RCC 7860 (cell line): ENCODE data around the gene PGRMC2.

Source experiments
- DNase-seq: peaks from one replicate; pipeline ENCODE4 v3.0.0-alpha.2; 2015; ENCODE audit warnings: low spot score
- FAIRE-seq: peaks from 2 replicates; lab custom pipeline; 2012; peaks lifted over from hg19 to GRCh38; lab: Jason Lieb, UNC

PGRMC2 gene

GRCh38 chr4:128227991-128228571 lies 59.5 kb downstream of the PGRMC2 start:
- DNase-seq (no peak), FAIRE-seq (no peak)

DNA sequence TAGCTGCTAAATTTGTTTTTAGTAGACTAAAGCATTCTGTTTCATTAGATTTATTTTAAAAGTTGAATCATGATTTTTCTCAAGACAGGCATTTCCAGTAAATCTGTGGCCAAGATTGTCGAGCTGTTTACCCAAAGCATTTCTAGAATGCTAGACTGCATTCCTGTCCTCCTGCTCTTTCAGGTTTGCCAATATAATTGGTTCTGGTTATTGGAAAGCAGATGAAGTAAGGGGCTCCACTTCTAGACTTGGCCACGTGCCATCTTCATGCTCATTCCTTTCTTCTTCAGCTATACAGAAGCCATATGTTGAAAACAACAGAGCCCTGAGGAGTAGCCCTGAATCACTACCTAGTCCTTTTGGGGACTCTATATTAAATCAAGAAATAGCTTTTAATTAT lies 62.5 kb downstream of the PGRMC2 start:
- no peak for DNase-seq
- FAIRE-seq = no peak

DNA sequence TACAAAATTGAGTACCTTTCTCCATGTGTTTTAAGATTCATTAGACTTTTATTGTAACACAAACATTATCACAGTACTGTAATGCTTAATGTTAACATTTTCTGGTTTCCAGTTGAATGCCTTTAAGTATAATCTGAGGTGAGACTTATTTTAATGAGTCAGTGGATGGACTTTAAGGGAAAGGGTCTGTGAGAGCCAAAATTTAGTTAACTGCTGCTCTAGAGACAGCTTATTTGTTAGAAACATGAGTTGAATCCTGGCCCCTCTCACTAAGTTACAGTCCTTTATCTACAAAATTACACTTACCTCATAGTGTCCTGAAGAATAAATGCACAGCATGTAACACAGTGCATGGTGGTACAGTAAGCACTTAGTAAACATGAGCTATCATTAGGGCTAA lies 66.0 kb downstream of the PGRMC2 start:
- DNase-seq (peak; percentile 17), FAIRE-seq (no peak)

DNA sequence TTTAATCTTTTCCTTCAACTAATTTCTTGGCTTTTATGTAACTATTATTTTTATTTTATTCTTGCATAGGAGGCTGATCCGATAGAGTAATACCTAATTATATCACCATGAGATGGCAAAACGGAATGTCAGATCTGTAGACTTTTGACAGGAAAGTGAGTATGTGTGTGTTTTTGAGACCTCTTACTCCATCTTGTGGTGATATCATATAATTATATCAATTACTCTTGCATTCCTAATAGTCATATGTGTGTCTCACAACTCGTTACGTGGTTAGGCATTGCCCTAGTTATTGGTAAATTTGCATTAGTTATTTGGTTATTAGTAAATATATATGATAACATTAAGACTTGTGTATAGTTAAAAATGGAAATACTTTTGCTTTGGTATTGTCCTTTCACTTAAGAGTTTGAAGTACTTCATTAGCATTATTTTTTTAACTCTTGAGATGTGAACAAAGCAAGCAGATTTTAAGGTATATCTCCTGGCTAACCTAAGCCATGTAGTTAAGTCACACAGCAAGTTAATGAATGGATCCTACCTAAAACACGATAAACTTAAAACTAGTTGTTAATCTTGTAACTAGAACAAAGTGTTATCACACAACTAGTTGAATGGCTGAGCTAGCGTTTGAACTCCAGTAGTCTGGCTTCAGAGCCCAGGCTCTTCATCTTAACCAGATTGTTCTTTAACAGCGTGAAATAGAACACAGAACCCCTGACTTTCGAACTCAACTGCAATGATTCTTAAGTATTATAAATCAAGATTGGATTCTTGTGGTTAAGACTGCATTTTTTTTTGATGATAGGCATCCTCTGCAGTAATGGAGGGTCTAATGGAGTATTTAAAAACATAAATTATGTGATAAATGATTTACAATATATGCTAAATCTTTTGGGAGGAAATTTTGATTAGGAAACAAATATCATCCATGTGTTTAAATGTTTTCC lies 67.1 kb downstream of the PGRMC2 start:
- FAIRE-seq = peak; percentile 96
- peak; percentile 70 for DNase-seq
